Right ventricle myocardium inferior (tissue), 1 donor: ENCODE measurements around the gene EEFSEC. TPM values are rescaled to one million over a fixed set of nuclear protein-coding genes. Genes with fewer than 3 reads are reported as not detected.
"Not testable (repeated sequence)": the region's sequence is repeated elsewhere in the genome, so short reads cannot be mapped to it uniquely, and the experiment has no call there.

ENCODE experiments used
- ATAC-seq: fragments of 200-7000 bp; cut with Tn5 transposase; one replicate; pipeline ENCODE4 v1.9.1; 2020; ENCODE audit warnings: mild to moderate bottlenecking, moderate library complexity
- DNase-seq: peaks from one replicate; pipeline ENCODE4 v3.0.0; 2021; ENCODE audit errors: missing footprints
- intact Hi-C: fragments of 100-400 bp; cut with DNase I; formaldehyde crosslinking; loops from one replicate; pipeline ENCODE4 v1.11.0; 2022
- total RNA-seq: library from RNA; stranded (reverse); fragmentation: NEBNext Ultra II Directional; extraction: Animal tissue kit (Norgen Biotek cat#: 25700); gene quantifications from one replicate; pipeline ENCODE4 v1.2.1, GENCODE V29; 2021
- donor health status: DM: no; HTN: yes; CAD: no; lungs with severe emphysema.

The EEFSEC gene
- total RNA-seq, 1 donor from 2014 or later = 19.4 TPM

DNA sequence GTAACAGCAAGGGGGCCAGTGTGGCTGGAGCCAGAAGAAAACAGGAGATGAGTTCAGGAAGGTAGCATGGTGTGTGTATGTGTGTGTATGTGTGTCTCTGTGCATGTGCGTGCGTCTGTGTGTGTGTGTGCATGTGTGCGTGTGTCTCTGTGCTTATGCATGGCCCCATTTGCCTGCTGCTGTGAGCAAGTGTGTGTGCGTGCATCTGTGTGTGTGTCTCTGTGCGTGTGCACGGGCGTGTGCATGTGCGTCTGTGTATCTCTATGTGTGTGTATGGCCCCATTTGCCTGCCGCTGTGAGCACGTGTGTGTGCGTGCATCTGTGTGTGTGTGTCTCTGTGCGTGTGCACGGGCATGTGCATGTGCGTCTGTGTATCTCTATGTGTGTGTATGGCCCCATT lies 7.1 kb upstream of the EEFSEC start:
- DNase-seq (no peak), ATAC-seq (no peak)
- intact Hi-C loops = no loop called here

DNA sequence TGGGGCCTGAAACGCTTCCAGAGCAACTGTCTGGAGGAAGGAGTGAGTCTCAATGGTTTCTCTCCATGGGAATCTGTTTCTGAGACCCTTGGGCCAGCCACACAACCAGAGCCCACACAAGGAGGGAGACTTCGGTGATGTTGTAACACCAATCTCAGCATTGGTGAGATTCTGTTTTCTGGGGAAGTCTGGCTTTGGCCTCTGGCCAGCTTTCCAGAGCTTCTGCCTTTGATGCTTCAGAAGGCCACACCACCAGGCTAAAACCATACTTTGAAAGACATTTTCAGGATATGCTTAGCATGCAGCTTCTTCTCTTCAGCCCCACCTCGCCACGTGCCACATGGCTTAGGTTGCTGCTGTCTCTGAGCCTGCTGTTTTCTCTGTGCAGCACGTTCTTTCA lies 3.6 kb upstream of the EEFSEC start:
- DNase-seq = no peak
- intact Hi-C loops = no loop called here
- ATAC-seq = no peak

DNA sequence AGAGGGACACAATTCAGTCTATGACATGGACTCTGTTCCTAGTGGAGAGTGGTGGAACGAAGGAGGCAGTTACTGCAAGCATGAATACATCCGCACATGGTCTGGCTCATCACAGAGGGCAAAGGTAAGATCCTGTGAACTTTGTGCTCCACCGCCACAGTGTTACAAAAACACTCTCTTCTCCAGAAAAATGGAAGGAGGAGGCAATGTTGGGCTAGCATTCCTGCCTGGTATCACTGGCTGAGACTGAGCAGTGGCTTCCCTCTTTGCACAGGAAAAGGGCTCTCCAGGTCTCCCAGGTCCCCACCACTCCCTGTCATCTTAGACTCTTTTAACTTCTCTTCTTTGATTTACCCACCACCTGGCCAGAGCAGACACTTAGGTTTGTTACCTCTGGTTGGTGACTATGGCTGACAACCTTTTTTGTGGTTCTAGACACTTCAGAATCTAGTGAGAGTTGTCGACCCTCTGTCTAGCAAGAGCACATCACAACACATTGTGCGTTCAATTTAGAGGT lies 1.5 kb upstream of the EEFSEC start:
- no peak for ATAC-seq
- intact Hi-C loops = no loop called here
- no peak for DNase-seq

DNA sequence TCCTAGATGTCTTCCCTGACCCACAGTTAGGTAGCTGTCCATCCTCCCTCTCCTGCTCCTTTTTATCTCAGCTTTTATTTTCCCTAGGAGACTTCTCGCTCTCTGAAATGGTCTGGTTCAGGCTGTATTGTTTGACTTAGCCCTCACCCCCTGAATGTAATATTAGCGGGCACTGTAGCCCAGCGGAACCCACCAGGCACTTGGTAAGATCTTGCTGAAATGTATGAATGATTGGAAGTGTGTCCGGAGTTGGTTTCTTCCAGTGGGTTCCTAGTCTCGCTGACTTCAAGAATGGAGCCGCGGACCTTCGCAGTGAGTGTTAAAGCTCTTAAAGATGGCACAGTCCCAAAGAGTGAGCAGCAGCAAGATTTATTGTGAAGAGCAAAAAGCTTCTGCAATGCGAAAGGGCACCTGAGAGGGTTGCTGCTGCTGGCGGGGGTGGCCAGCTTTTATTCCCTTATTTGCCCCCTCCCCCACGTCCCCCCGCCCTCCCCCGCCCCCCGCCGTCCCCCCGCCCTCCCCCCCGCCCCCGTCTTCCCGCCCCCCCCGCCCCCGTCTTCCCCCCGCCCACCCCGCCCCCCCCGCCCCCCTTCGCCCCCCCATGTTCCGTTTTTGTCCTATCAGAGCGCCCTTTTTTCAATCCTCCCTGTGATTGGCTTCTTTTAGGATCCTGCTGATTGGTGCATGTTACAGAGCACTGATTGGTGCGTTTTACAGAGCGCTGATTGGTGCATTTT lies 694 bp upstream of the EEFSEC start:
- intact Hi-C loops = no loop called here
- DNase-seq (no peak), ATAC-seq (no peak)

DNA sequence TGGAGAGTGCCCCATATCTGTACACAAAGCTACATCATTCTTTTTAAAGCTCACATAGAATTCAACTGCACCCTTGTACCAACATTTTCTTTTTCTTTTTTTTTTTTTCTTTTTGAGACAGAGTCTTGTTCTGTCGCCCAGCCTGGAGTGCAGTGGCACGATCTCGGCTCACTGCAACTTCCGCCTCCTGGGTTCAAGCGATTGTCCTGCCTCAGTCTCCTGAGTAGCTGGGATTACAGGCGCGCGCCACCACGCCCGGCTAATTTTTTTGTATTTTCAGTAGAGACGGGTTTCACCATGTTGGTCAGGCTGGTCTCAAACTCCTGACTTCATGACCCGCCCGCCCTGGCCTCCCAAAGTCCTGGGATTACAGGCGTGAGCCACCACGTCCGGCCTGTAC lies 1.1 kb downstream of the EEFSEC start:
- intact Hi-C loops, DNase-seq, ATAC-seq: not testable (repeated sequence)

DNA sequence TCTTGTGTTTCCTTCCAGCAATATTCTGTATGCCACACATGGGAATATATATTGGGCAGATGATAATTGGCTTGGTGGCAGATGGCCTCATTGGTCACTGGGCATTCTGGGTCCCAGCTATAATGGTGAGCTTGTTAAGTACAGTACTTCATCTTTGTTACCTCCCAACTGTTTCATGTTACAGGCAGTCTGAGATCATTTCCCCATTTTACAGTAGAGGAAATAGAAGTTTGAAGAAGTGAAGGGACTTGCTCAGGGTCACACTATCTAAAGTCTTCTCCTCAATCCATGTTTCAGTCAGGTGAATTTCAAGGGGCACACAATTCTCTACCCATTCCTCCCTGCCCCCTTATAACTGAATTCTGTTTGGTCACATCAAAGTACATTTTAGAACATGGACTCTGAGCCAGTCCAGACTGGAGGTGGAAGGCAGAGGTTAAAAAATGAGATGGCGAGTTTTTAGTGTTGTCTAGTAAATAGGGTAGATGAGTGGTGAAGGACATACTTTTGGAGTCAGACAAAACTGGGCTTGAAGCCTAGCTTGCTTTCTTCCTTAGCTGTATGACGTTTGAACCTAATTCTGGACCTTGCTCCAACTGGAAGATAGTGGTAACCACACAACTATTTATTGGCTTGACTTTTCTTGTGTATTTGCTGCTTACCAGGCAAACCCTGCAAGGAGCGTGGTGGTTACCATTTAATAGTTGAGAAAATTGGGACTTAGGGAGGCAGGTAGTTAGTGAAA lies 2.5 kb downstream of the EEFSEC start:
- intact Hi-C loops = no loop called here
- no peak for DNase-seq
- peak; percentile 24 for ATAC-seq

DNA sequence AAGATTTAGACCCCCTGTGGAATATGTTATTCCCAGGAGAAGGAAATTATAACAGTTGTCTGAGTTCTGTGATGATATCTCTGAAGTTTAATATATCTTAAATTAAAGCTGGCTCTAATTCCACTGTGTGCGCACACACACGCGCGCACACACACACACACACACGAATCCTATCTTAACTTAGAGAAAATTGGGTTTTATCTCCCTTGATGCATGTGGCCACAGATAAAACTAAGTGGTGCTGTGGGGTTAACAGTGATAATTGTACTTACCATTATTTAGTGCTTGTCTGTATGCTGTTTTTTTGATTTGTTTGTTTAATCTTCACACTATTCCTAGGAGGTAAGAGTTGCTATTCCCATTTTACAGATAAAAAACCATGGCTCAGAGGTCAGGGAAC lies 7.4 kb downstream of the EEFSEC start:
- ATAC-seq (no peak), DNase-seq (no peak)
- intact Hi-C loops = no loop called here

DNA sequence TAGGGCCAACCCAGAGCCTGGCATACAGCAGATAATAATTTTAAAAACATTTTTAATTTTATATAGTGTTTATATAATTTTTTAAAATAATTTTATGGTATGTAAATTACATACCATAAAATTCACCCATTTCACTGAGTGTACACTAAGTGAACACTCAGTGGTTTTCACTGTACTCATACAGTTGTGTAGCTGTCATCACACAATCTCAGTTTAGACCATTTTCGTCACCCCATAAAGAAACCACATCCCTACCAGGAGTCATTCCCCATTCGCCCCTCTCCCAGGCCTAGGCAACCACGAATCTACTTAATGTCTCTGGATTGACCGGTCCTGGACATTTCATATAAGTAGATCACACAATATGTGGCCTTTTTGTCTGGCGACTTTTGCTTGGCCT lies 10.2 kb downstream of the EEFSEC start:
- intact Hi-C loops = no loop called here
- ATAC-seq = no peak
- DNase-seq = no peak

DNA sequence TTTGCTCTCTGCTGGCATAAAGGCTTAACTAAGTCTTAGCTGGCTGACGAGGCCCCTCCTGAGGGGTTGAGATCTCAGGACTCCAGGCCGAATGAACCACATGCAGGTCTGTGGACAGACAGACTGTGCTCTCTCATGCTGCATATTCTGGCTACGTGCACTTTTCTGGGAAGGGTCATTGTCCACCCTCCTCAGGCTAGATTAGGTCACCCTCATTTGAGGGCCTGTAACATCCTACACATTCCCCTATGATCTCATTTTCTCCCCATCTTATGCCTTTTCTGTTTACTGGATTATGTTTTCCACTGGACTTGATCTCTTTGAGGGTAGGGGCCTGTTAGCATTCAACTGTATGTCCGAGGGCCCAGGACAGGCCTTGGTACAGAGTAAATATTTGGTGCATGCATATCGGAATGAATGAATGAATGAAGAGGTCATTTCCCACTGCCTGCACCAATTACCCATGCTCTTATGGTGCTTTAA lies 13.7 kb downstream of the EEFSEC start:
- DNase-seq = no peak
- no peak for ATAC-seq
- intact Hi-C loops = no loop called here

DNA sequence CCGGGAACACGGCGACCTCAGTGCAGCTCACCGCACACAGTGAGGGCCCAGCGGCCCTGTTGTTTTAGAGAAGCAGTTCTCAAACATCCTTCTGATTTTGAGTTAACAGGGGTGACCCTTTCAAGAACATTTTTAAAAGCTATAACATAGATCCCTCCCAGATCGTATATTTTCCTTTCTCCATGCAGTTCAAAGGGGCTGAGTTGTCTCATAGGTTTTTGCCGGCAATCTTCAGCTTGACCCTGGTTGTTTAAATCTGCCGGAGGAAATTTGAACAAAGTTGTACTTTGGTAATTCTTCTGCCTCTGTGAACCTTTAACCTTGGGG lies 14.3 kb downstream of the EEFSEC start:
- DNase-seq (no peak), ATAC-seq (no peak)
- intact Hi-C loops = no loop called here

DNA sequence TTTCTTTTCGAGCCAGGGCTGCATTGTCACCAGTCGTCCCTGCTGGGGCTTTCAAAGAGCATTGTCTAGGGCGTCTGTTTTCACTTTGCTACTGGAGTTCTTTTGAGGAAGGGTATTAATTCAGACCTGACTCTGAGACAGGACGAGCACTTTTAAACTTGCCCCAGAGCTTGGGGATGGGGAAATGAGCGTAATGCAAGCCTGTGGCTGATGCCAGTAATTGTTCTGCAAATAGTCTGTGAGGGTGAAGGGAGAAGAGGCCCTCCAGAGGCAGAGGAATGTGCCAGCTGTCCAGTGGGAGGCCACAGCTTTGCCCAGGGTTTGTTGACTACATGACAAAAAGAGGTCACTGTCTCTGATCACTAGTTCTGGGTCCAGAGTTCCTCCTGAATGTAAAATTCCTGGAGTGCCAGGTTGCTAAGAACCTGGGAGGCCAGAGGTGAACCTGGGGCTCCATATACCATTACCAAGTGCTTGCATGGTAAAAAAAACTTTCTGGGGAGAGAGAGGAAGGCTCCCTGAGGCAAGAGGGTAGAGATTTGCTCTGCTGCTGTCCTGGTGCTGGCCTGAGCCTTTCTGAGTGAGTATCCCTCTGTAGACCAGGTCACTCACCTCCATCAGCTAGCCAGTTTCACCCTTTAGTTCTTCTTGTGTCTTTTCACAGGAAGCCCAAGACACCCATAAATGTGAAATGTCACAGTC lies 14.8 kb downstream of the EEFSEC start:
- intact Hi-C loops = no loop called here
- DNase-seq (no peak), ATAC-seq (peak; percentile 75)

DNA sequence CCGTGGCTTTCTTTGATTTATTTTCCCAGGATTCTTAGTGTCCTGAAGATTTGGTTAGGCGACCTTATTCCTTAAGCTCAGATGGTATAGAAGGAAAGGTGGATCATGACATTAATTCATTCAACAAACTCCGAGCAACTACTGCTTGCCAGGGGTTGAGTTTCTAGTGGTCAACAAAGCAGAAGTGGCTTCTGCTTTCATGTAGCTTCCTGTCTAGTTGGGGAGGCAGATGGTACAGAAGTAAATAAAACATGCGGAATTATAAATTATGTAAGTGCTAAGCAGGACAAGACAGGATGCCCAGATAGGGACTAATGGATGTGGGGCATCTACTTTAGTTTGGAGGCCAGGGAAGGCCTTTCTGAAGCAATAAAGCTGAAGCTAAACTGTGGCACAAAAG lies 15.6 kb downstream of the EEFSEC start:
- DNase-seq = no peak
- intact Hi-C loops = no loop called here
- ATAC-seq = no peak

DNA sequence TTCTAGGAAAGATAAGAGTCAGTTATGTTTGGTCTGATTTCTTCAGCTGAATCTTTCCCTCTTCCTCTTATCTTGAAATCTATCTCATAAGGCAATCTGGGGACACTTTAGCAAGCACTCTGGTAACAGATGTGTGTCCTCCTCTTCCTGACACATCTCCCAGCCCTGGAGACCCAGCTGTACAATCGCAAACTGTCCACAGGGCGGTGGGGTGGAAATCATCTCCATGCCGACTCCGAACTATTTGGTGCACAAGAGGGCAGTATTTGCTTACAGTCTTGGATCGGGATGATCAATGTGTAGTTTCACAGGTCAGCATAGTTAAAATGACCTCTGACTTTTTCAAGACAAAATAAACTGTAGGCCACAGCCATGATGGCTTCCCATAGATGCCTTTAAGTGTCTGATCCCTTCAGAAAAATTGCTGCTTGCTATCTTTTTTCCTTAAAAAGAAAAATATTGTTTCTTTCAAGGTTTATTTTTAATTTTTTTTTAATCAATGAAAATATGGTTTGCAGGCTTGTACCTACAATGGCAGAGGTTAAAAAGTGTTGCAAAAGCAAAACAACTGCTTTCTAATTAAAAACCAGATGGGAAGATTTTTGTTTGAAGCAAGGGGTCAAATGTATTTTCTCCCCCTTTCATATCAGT lies 17.7 kb downstream of the EEFSEC start:
- intact Hi-C loops = loop anchor here (2.0 to 5.0 kb wide), 3 partner anchors 152 to 436 kb away; no protein-coding TSS in a partner anchor
- DNase-seq (no peak), ATAC-seq (peak; percentile 69)

DNA sequence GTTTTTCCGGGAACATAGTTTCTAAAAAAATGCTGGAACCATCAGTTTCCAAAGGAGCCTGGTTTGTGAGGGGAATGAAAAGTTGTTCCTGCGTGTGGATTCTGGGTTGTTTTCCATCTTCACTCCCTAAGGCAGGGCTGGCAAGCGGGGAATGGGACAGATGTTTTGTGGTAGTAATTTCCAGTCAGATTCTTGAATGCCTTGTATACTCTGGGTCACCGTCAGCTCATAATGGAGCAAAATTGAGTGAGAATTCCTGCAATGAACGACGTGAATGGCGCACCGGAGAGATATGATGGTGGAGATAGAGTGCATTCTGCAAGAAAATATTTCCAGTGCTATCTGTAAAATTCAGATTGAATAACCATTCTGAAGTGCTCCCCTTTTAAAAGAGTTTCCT lies 19.9 kb downstream of the EEFSEC start:
- ATAC-seq (no peak), DNase-seq (no peak)
- intact Hi-C loops = loop anchor here (5.0 kb wide), 1 partner anchor 434 kb away; no protein-coding TSS in a partner anchor

DNA sequence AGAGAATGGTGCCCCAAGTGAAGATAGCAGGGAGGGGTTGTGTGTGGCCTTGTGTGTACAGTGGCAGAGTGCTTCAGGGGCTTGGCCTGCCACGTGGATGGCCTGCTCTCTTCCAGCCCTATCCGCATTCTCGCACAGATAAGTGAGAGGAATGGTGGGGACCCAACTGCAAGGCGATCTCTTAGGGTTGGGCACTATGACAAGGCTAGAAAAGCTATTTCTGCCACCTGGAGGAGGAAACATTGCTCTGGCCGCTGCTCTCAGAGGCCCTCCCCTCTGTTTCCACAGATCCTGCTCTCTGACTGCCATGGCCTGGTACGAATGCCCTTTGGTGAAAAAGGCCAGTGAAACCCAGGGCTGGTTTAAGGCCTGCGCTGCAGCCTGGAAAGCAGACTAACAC lies 20.6 kb downstream of the EEFSEC start:
- DNase-seq (no peak), ATAC-seq (peak; percentile 67)
- intact Hi-C loops = loop anchor here (5.0 kb wide), 1 partner anchor 433 kb away; no protein-coding TSS in a partner anchor

DNA sequence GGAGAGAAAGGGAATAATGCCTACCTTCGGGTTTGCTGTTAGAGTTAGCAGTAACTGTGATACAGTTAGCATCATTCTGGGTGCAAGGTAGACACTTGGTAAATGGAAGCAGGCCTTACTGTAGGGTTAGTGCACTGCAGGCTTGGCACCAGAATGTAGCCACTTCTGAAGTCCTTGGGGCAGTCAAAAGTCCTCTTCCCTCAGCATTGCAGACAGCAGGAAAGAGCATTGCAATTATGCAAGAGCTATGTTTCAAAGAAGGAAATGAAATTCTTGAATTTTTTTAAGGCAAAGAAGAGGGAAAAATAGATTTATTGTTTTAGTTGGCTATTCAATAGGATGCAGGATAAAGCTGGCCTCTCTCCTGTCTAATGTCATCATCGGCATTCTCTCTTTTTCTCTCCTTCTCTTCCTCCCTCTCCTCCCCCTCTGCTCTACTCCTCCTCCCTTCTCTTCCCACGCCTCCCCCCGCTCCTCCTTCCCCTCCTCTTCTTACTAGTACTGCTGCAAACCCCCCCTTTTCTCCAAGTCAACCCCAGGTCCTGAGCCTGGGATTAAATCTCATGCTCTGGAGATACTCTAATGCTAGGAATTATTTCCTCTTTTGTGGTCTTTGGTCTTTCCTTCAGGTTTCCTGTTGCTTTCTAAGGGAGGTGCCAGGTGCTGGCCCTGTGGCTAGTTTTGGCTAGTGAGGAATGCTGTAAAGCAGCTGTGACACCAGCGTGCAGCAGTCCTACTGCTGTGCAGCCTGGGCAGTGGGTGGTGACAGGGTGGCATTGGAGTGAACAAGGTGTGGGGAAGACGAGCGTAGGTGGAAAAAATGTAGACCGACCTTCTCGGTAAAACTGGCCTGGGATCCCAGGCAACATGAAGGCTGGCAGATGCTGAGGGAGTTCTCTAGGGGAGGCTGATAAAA lies 21.7 kb downstream of the EEFSEC start:
- ATAC-seq = peak; percentile 35
- intact Hi-C loops = loop anchor here (5.0 kb wide), 1 partner anchor 432 kb away; no protein-coding TSS in a partner anchor

DNA sequence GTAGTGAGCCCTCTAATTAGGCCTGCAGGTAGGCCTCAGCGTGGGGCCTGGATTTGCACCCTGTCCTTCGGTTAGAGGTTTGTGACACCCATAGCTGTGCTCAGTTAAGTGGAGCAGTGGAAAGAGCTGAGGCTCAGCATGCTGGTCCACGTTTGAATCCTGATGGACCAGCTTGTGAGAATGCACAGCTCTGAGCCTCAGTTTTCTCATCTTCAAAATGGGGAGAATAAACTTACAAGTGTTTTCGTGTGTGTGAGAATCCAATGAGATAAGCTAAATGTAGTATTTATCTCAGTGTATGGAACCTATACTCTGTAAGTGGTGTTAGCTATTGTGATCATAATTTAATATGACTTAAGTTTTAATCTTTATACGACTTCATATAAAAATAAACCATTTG lies 22.5 kb downstream of the EEFSEC start:
- ATAC-seq = no peak
- DNase-seq = no peak
- intact Hi-C loops = no loop called here

More for the DNA sequence above, 21.7 kb downstream of the EEFSEC start:
- DNase-seq = no peak

DNA sequence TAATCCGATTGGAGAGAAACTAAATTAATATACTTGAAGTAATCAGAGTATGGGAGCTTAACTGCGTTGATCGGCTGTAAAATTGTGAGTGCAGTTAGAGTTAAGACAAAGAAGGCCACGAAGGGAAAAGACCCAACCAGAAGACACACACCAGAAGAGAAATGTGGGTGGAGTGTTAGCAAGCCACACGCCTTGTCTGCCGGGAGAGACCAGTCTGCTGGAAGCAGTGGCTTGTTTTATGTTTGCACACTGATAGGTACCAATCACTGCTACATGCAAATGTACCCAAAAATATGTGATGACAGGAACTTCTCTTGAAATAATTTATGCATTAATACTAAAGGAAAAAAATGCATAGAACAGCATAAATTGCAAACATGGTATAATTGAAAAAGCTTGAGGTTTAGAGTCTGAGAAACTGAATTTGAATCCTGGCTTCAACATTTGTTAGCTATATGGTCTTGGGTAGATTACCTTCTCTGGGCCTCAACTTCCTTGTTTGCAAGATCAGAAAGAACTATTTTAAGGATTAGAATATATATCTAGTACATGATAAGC lies 23.1 kb downstream of the EEFSEC start:
- intact Hi-C loops = no loop called here
- DNase-seq = no peak
- no peak for ATAC-seq
